ENCODE data around the gene ODAD4. TPM values are rescaled to one million over a fixed set of nuclear protein-coding genes. Genes with fewer than 3 reads are reported as not detected.
A peak's percentile ranks its signal among the peaks of the same experiment; 100 is the strongest.

ODAD4 gene
- total RNA-seq, 4 donors from 2014 or later: 3.7 to 5.4 (median 5.2) TPM

DNA sequence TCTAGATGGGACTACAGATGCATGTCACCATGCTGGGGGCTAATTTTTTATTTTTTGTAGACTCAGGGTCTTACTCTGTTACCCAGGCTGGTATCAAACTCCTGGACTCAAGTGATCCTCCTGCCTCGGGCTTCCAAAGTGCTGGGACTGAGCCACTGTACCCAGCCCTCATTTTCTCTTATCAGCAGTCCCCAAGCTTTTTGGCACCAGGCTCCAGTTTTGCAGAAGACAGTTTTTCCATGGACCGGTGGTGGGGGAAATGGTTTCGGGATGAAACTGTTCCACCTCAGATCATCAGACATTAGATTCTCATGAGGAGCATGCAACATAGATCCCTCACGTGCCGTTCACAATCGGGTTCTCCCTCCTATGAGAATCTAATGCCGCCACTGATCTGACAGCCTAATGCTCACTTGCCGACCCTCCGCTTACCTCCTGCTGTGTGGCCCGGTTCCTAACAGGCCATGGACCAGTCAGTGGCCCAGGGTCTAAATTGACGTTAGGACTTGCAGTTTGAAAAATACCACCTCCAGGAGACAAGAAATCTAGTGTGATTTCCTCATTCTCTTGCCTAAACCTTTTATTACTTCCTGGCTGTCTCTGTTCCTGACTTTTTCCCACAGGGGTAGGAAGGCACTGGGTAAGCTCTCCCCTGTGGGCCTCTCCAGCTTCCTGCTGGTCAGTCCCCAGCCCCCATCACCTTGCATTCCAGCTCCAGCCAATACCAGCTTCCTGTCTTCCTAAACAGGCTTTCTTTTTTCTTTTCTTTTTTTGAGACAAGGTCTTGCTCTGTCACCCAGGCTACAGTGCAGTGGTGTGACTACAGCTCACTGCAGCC, 26.8 kb downstream of the ODAD4 start:
- WGBS, 2 donors: 66 to 70% methylated on average over 11 of the region's 11 CpGs
- TF ChIP-seq, protein P1, sequence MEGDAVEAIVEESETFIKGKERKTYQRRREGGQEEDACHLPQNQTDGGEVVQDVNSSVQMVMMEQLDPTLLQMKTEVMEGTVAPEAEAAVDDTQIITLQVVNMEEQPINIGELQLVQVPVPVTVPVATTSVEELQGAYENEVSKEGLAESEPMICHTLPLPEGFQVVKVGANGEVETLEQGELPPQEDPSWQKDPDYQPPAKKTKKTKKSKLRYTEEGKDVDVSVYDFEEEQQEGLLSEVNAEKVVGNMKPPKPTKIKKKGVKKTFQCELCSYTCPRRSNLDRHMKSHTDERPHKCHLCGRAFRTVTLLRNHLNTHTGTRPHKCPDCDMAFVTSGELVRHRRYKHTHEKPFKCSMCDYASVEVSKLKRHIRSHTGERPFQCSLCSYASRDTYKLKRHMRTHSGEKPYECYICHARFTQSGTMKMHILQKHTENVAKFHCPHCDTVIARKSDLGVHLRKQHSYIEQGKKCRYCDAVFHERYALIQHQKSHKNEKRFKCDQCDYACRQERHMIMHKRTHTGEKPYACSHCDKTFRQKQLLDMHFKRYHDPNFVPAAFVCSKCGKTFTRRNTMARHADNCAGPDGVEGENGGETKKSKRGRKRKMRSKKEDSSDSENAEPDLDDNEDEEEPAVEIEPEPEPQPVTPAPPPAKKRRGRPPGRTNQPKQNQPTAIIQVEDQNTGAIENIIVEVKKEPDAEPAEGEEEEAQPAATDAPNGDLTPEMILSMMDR (IDR thresholded peaks at IDR 0.05): no peak
- no peak for TF ChIP-seq POLR2A (IDR thresholded peaks at IDR 0.05)
- no peak for TF ChIP-seq EP300 (IDR thresholded peaks at IDR 0.05)
- DNase-seq (ENCODE audit: low spot score in 2 of 2): no peak
- no peaks in the 10 kb centered on the region for H3K9me3 ChIP-seq
- H3K27me3 ChIP-seq: no peaks in the 10 kb centered on the region
- H3K36me3 ChIP-seq: peaks cover 0 to 32% (median 0%) of the 10 kb centered on the region in 3 donors
- peaks cover 0 to 17% (median 3%) of the 10 kb centered on the region in 4 donors for H3K4me1 ChIP-seq
- H3K4me3 ChIP-seq: no peak overlapping the region
- H3K27ac ChIP-seq: no peak overlapping the region

- TF ChIP-seq, protein P1 (IDR thresholded peaks at IDR 0.05): no peak
- TF ChIP-seq POLR2A (IDR thresholded peaks at IDR 0.05): no peak
- TF ChIP-seq EP300 (IDR thresholded peaks at IDR 0.05): no peak
- H3K27ac ChIP-seq: no peak overlapping the region
- WGBS, 2 donors: 82 to 89% methylated on average over 5 to 6 of the region's 6 CpGs
- H3K9me3 ChIP-seq: no peaks in the 10 kb centered on the region
- peaks cover 0 to 26% (median 0%) of the 10 kb centered on the region in 3 donors for H3K36me3 ChIP-seq
- H3K27me3 ChIP-seq: no peaks in the 10 kb centered on the region
- H3K4me3 ChIP-seq: no peak overlapping the region
- peaks cover 0 to 22% (median 4%) of the 10 kb centered on the region in 4 donors for H3K4me1 ChIP-seq
- no peak for DNase-seq (ENCODE audit: low spot score in 2 of 2)
Measured at GRCh38 chr17:41957869-41958439, 27.5 kb downstream of the ODAD4 start.

- TF ChIP-seq, protein P1 (IDR thresholded peaks at IDR 0.05): no peak
- TF ChIP-seq EP300 (IDR thresholded peaks at IDR 0.05): no peak
- 51 to 61% methylated on average over 2 of the region's 2 CpGs for WGBS, 2 donors
- peak overlapping the region in 1 of 4 donors; percentile 63 for H3K27ac ChIP-seq
Measured at GRCh38 chr17:41959030-41959335, 28.6 kb downstream of the ODAD4 start.

DNA sequence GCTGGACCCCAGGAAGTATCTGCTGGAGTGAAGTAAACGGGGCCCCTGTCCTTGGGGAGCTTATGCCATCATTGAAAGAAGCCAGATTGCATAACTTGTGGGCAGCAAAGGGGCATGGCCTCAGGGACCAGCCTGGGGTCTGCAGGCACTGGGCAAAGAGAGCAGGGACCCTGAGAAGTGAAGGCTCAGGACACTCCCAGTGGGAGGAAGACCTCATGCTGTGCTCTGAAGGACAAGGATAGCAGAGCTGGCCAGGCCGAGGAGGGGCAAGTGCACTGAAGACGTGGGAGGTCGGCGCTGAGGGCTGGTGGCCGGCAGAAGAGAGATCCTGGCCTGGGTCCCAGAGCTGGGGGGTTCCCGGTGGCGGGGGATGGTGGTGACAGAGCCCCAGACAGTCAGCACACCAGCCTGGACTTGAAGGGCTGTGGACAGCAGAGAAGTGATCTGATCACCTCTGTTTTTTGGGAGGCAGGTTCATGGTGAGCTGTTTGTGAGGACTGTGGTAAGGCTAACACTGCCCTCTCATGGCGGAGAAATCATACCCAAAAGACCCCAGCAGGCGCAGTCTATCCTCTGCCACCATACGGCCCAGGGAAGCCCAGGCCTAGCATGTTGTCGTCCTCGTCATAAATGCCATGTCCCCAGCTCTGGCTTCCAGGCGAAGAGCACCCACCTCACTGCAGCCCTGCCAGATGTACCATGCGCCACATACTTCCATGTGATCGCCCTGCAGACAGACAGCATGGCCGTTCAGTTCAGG, 29.1 kb downstream of the ODAD4 start:
- peaks cover 0 to 11% (median 0%) of the 10 kb centered on the region in 3 donors for H3K36me3 ChIP-seq
- 22 to 42% methylated on average over 11 to 16 of the region's 17 CpGs for WGBS, 2 donors
- TF ChIP-seq, protein P1 (IDR thresholded peaks at IDR 0.05): peak in 3 of 5 experiments; percentile 20 to 50 (median 26)
- TF ChIP-seq POLR2A (IDR thresholded peaks at IDR 0.05): no peak
- no peak for TF ChIP-seq EP300 (IDR thresholded peaks at IDR 0.05)
- H3K4me3 ChIP-seq: no peak overlapping the region
- no peak for DNase-seq (ENCODE audit: low spot score in 2 of 2)
- no peaks in the 10 kb centered on the region for H3K27me3 ChIP-seq
- H3K4me1 ChIP-seq: peaks cover 0 to 30% (median 5%) of the 10 kb centered on the region in 4 donors
- H3K9me3 ChIP-seq: no peaks in the 10 kb centered on the region
- H3K27ac ChIP-seq: peak overlapping the region in 3 of 4 donors; percentile 23 to 63 (median 34)

More at GRCh38 chr17:41959030-41959335, 28.6 kb downstream of the ODAD4 start:
- Histone ChIP-seq H3K4me3 (no peak overlapping the region), H3K27me3 (no peaks in the 10 kb centered on the region), H3K9me3 (no peaks in the 10 kb centered on the region), H3K36me3 (peaks cover 0 to 16% (median 0%) of the 10 kb centered on the region in 3 donors), H3K4me1 (peaks cover 0 to 26% (median 5%) of the 10 kb centered on the region in 4 donors)
- DNase-seq (ENCODE audit: low spot score in 2 of 2): no peak

All from tibial nerve (tissue), 4 donors.